OCI-LY3 (cell line): ENCODE measurements around the gene MUCL3.

Source experiments
- CTCF ChIP-seq: fragments of 200-600, 300-600 bp; sonication (generic); IDR thresholded peaks from 2 replicates; pipeline ENCODE4 v1.5.1; 2014; ENCODE audit warnings: antibody characterized with exemption, low read length, low read depth
- EZH2phosphoT487 ChIP-seq: fragments of 200-600 bp; shearing (Covaris generic); IDR thresholded peaks from 2 replicates; pipeline ENCODE4 v1.6.1; 2018; ENCODE audit warnings: antibody characterized with exemption, mixed run types, low read depth

GRCh38 chr6:30945281-30945680 lies 4.5 kb downstream of the MUCL3 start:
- TF ChIP-seq CTCF (no peak), EZH2phosphoT487 (no peak)
